ENCODE measurements around the gene ZNF91.

- no peak for TF ChIP-seq CTCF (IDR thresholded peaks at IDR 0.05)
- TF ChIP-seq ZFX (IDR thresholded peaks at IDR 0.05; ENCODE audit: borderline replicate concordance): no peak
Observed at GRCh38 chr19:23415561-23416191, 20.4 kb upstream of the ZNF91 start.

All from 22Rv1 (cell line).